Stimulated activated naive B cell treated with anti-CD40 and anti-IgM and Interleukin-4, amounts not matched to agents 10 μg/mL and 1 μg/mL and 100 μg/mL, for 72 hours (primary cell): Measurements from ENCODE around the gene CLK3.
"Not testable (repeated sequence)": the region's sequence is repeated elsewhere in the genome, so short reads cannot be mapped to it uniquely, and the experiment has no call there.

ENCODE experiments used
- ATAC-seq, 2 donors: fragments of 150-1000 bp; cut with Tn5 transposase; replicated peaks; 2 replicates each; pipeline ENCODE4 v1.10.0; 2021; ENCODE audit warnings: moderate library complexity in 1 of 2
- DNase-seq: peaks from one replicate; pipeline ENCODE4 v3.0.0; 2021
- H3K27ac Mint-ChIP-seq: one replicate; pipeline ENCODE4 v1.8.0; 2022; ENCODE audit warnings: mild to moderate bottlenecking, mixed read lengths
- H3K27me3 Mint-ChIP-seq, 2 donors: one replicate each; pipeline ENCODE4 v1.8.0; 2022; ENCODE audit warnings: mixed read lengths in 2 of 2
- H3K36me3 Mint-ChIP-seq, 2 donors: one replicate each; pipeline ENCODE4 v1.8.0; 2022; ENCODE audit warnings: mixed read lengths in 2 of 2, mild to moderate bottlenecking in 1 of 2
- H3K4me1 Mint-ChIP-seq, 2 donors: one replicate each; pipeline ENCODE4 v1.8.0; 2022; ENCODE audit warnings: mixed read lengths in 2 of 2, mild to moderate bottlenecking in 1 of 2
- H3K4me3 Mint-ChIP-seq, 2 donors: one replicate each; pipeline ENCODE4 v1.8.0; 2022; ENCODE audit warnings: mild to moderate bottlenecking in 2 of 2, mixed read lengths in 2 of 2, moderate library complexity in 1 of 2
- H3K9me3 Mint-ChIP-seq, 2 donors: one replicate each; pipeline ENCODE4 v1.8.0; 2022; ENCODE audit warnings: mixed read lengths in 2 of 2, mild to moderate bottlenecking in 1 of 2

Gene CLK3

GRCh38 chr15:74620636-74621545 is 5.3 kb downstream of the CLK3 start:
- peak overlapping the region; percentile 17 to 51 for H3K4me3 Mint-ChIP-seq
- peak overlapping the region; percentile 85 for H3K27ac Mint-ChIP-seq
- peaks cover 35 to 68% of the 10 kb centered on the region in 2 donors for H3K36me3 Mint-ChIP-seq
- H3K4me1 Mint-ChIP-seq: peaks cover 45 to 81% of the 10 kb centered on the region in 2 donors
- no peaks in the 10 kb centered on the region for H3K9me3 Mint-ChIP-seq
- DNase-seq (peak; percentile 69), ATAC-seq (peak; percentile 93 to 95)
- H3K27me3 Mint-ChIP-seq: no peaks in the 10 kb centered on the region

GRCh38 chr15:74621546-74621920 is 5.9 kb downstream of the CLK3 start:
- no peak for ATAC-seq
- Mint-ChIP-seq H3K36me3 (peaks cover 34 to 70% of the 10 kb centered on the region in 2 donors), H3K27me3 (no peaks in the 10 kb centered on the region), H3K9me3 (no peaks in the 10 kb centered on the region), H3K27ac (peak overlapping the region; percentile 85), H3K4me3 (peak overlapping the region in 1 of 2 donors; percentile 51), H3K4me1 (peaks cover 52 to 83% of the 10 kb centered on the region in 2 donors)
- DNase-seq: no peak

- DNase-seq: no peak
- no peak for ATAC-seq
- peak overlapping the region; percentile 31 for H3K27ac Mint-ChIP-seq
- no peaks in the 10 kb centered on the region for H3K27me3 Mint-ChIP-seq
- H3K36me3 Mint-ChIP-seq: peaks cover 33 to 74% of the 10 kb centered on the region in 2 donors
- H3K4me3 Mint-ChIP-seq: no peak overlapping the region
- peaks cover 55 to 83% of the 10 kb centered on the region in 2 donors for H3K4me1 Mint-ChIP-seq
- no peaks in the 10 kb centered on the region for H3K9me3 Mint-ChIP-seq
Observed at GRCh38 chr15:74621936-74622335, 6.3 kb downstream of the CLK3 start.

GRCh38 chr15:74622758-74623157 is 7.1 kb downstream of the CLK3 start:
- ATAC-seq (no peak), DNase-seq (no peak)
- Mint-ChIP-seq H3K27me3 (no peaks in the 10 kb centered on the region), H3K4me1 (peaks cover 57 to 83% of the 10 kb centered on the region in 2 donors), H3K4me3 (no peak overlapping the region), H3K27ac (no peak overlapping the region), H3K9me3 (no peaks in the 10 kb centered on the region), H3K36me3 (peaks cover 40 to 78% of the 10 kb centered on the region in 2 donors)

- no peaks in the 10 kb centered on the region for H3K27me3 Mint-ChIP-seq
- no peak overlapping the region for H3K4me3 Mint-ChIP-seq
- peak overlapping the region; percentile 92 for H3K27ac Mint-ChIP-seq
- H3K36me3 Mint-ChIP-seq: peaks cover 51 to 88% of the 10 kb centered on the region in 2 donors
- peaks cover 64 to 83% of the 10 kb centered on the region in 2 donors for H3K4me1 Mint-ChIP-seq
- ATAC-seq (no peak), DNase-seq (no peak)
- no peaks in the 10 kb centered on the region for H3K9me3 Mint-ChIP-seq
Observed at GRCh38 chr15:74624020-74624602, 8.5 kb downstream of the CLK3 start.

- Mint-ChIP-seq H3K27ac (peak overlapping the region; percentile 92), H3K9me3 (no peaks in the 10 kb centered on the region), H3K4me3 (no peak overlapping the region), H3K36me3 (peaks cover 48 to 88% of the 10 kb centered on the region in 2 donors), H3K4me1 (peaks cover 64 to 83% of the 10 kb centered on the region in 2 donors), H3K27me3 (no peaks in the 10 kb centered on the region)
- DNase-seq (no peak), ATAC-seq (no peak)
Observed at GRCh38 chr15:74625693-74626092, 10.1 kb downstream of the CLK3 start.

- H3K4me3 Mint-ChIP-seq: no peak overlapping the region
- peak overlapping the region; percentile 95 for H3K27ac Mint-ChIP-seq
- ATAC-seq (no peak), DNase-seq (no peak)
- H3K4me1 Mint-ChIP-seq: peaks cover 64 to 83% of the 10 kb centered on the region in 2 donors
- no peaks in the 10 kb centered on the region for H3K9me3 Mint-ChIP-seq
- no peaks in the 10 kb centered on the region for H3K27me3 Mint-ChIP-seq
- H3K36me3 Mint-ChIP-seq: peaks cover 42 to 82% of the 10 kb centered on the region in 2 donors
Observed at GRCh38 chr15:74626336-74626735, 10.7 kb downstream of the CLK3 start.

- no peaks in the 10 kb centered on the region for H3K9me3 Mint-ChIP-seq
- peaks cover 37 to 79% of the 10 kb centered on the region in 2 donors for H3K36me3 Mint-ChIP-seq
- no peaks in the 10 kb centered on the region for H3K27me3 Mint-ChIP-seq
- DNase-seq (no peak), ATAC-seq (peak; percentile 66 to 75)
- H3K4me3 Mint-ChIP-seq: peak overlapping the region; percentile 61 to 65
- peaks cover 67 to 83% of the 10 kb centered on the region in 2 donors for H3K4me1 Mint-ChIP-seq
- peak overlapping the region; percentile 95 for H3K27ac Mint-ChIP-seq
Observed at GRCh38 chr15:74626752-74627692, 11.4 kb downstream of the CLK3 start.

- Mint-ChIP-seq H3K27ac (peak overlapping the region; percentile 95), H3K4me3 (peak overlapping the region; percentile 61 to 65), H3K36me3 (peaks cover 36 to 79% of the 10 kb centered on the region in 2 donors), H3K9me3 (no peaks in the 10 kb centered on the region), H3K27me3 (no peaks in the 10 kb centered on the region), H3K4me1 (peaks cover 66 to 85% of the 10 kb centered on the region in 2 donors)
- DNase-seq: no peak
- no peak for ATAC-seq
Observed at GRCh38 chr15:74627766-74628165, 12.1 kb downstream of the CLK3 start.

- ATAC-seq: no peak
- no peak for DNase-seq
- Mint-ChIP-seq H3K4me1 (peaks cover 66 to 85% of the 10 kb centered on the region in 2 donors), H3K27ac (peak overlapping the region; percentile 88), H3K36me3 (peaks cover 36 to 75% of the 10 kb centered on the region in 2 donors), H3K4me3 (peak overlapping the region; percentile 61 to 65), H3K27me3 (no peaks in the 10 kb centered on the region), H3K9me3 (no peaks in the 10 kb centered on the region)
Observed at GRCh38 chr15:74628199-74628598, 12.6 kb downstream of the CLK3 start.

- peak overlapping the region; percentile 39 to 65 for H3K4me3 Mint-ChIP-seq
- peaks cover 37 to 70% of the 10 kb centered on the region in 2 donors for H3K36me3 Mint-ChIP-seq
- H3K4me1 Mint-ChIP-seq: peaks cover 66 to 87% of the 10 kb centered on the region in 2 donors
- peak overlapping the region; percentile 88 for H3K27ac Mint-ChIP-seq
- DNase-seq (no peak), ATAC-seq (no peak)
- no peaks in the 10 kb centered on the region for H3K9me3 Mint-ChIP-seq
- no peaks in the 10 kb centered on the region for H3K27me3 Mint-ChIP-seq
Observed at GRCh38 chr15:74628949-74629348, 13.3 kb downstream of the CLK3 start.

- ATAC-seq, DNase-seq, H3K9me3 Mint-ChIP-seq, H3K27me3 Mint-ChIP-seq: not testable (repeated sequence)
- H3K36me3 Mint-ChIP-seq: peaks cover 39 to 70% of the 10 kb centered on the region in 2 donors
- peaks cover 67 to 82% of the 10 kb centered on the region in 2 donors for H3K4me1 Mint-ChIP-seq
- H3K4me3 Mint-ChIP-seq: peak overlapping the region in 1 of 2 donors; percentile 11
- peak overlapping the region; percentile 51 for H3K27ac Mint-ChIP-seq
Observed at GRCh38 chr15:74629696-74630095, 14.1 kb downstream of the CLK3 start.

- H3K9me3 Mint-ChIP-seq: no peaks in the 10 kb centered on the region
- peak overlapping the region; percentile 9 to 31 for H3K4me3 Mint-ChIP-seq
- H3K27ac Mint-ChIP-seq: peak overlapping the region; percentile 80
- ATAC-seq (peak; percentile 84), DNase-seq (peak; percentile 79)
- no peaks in the 10 kb centered on the region for H3K27me3 Mint-ChIP-seq
- H3K36me3 Mint-ChIP-seq: peaks cover 43 to 69% of the 10 kb centered on the region in 2 donors
- peaks cover 63 to 74% of the 10 kb centered on the region in 2 donors for H3K4me1 Mint-ChIP-seq
Observed at GRCh38 chr15:74630284-74631086, 14.8 kb downstream of the CLK3 start.
